Measurements from ENCODE around the gene CIRBP. TPM values are rescaled to one million over a fixed set of nuclear protein-coding genes. Genes with fewer than 3 reads are reported as not detected.

CIRBP gene
- total and polyA plus RNA-seq, 9 of the 15 experiments (the other 6 are each of a cell fraction or from before 2014, with no cell fraction given) = 20.5 to 327 (median 176) TPM

DNA sequence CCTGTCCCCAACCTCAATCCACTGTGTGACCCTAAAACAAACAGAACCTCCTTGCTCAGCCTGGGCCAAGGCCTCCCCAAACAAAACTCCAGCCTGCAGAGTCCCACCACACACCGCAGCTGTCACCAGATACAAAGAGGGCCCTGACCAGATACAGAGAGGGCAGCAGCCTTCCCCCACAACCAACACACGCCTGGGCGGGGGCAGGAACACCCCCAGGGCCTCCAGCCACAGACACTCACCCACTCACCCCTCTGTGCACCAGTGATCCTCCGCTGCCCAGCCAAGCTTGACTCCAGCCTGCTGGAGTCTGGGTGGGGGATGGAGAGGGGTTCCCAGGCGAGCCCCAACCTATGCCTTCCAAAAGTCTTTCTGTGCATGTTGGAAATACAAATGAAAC is 5.9 kb upstream of the CIRBP start:
- TF ChIP-seq EGR1 (conservative IDR thresholded peaks at IDR 0.05) = 0 out of 2 replicates have a peak, but pooled peaks have one; percentile 29
- TF ChIP-seq EZH2 (IDR thresholded peaks at IDR 0.05; ENCODE audit: borderline replicate concordance, low read depth, low read length) = no peak
- Histone ChIP-seq H3K4me3 (no peak overlapping the region), H2AFZ (ENCODE audit: low read depth, low read length) (no peak overlapping the region), H3K9me3 (replicated peaks; ENCODE audit: control insufficient read depth, insufficient read depth, low read depth, low read length) (no peaks in the 10 kb centered on the region), H3K27me3 (ENCODE audit: control insufficient read depth in 2 of 2, insufficient read depth in 2 of 2, low read length in 2 of 2) (no peaks in the 10 kb centered on the region), H3K4me1 (replicated peaks in 1 of 2; ENCODE audit: control insufficient read depth in 2 of 2, insufficient read depth in 2 of 2, low read length in 2 of 2) (peaks cover 67 to 95% of the 10 kb centered on the region in 2 experiments), H3K4me2 (ENCODE audit: insufficient read depth, low read length) (no peak overlapping the region), H4K20me1 (replicated peaks; ENCODE audit: control insufficient read depth, insufficient read depth, low read length) (0 out of 2 replicates have a peak, but pooled peaks cover 3% of the 10 kb centered on the region), H3K9me1 (ENCODE audit: control insufficient read depth, insufficient read depth, low read length) (no peaks in the 10 kb centered on the region), H3K79me2 (ENCODE audit: control insufficient read depth, insufficient read depth, low read length) (peaks cover 16% of the 10 kb centered on the region), H3K27ac (ENCODE audit: extremely low read depth, low read depth, low read length) (peak overlapping the region; percentile 37; the same call in 2 of the 3 replicates), H3K36me3 (ENCODE audit: control insufficient read depth, insufficient read depth, low read length) (peaks cover 5% of the 10 kb centered on the region; the same call in 2 of the 3 replicates), H3K9ac (ENCODE audit: insufficient read depth in 1 of 2, low read depth in 2 of 2, low read length in 2 of 2) (peak overlapping the region in 1 of 2 experiments; percentile 92; a peak in 2 of 4 replicates)
- ChIA-PET CTCF (ENCODE audit: low intra/inter-chr PET ratio) (no interaction called here), POLR2A (interaction anchor here (2.6 kb wide), 1 partner anchor 10 kb away, joined by 14 read pairs; no protein-coding TSS in a partner anchor)
- FAIRE-seq (no peak), DNase-seq (ENCODE audit: extremely low read depth in 1 of 4, low spot score in 3 of 4) (no peak), ATAC-seq (no peak)
- BruUV-seq (replicated peaks) = no TSS peak
- intact Hi-C loops (cut with micrococcal nuclease) = no loop called here
- in situ Hi-C loops (cut with MboI) = no loop called here
- 60% methylated on average over 5 of the region's 5 CpGs for WGBS (ENCODE audit: insufficient coverage, low coverage, missing lambda C conversion rate)

DNA sequence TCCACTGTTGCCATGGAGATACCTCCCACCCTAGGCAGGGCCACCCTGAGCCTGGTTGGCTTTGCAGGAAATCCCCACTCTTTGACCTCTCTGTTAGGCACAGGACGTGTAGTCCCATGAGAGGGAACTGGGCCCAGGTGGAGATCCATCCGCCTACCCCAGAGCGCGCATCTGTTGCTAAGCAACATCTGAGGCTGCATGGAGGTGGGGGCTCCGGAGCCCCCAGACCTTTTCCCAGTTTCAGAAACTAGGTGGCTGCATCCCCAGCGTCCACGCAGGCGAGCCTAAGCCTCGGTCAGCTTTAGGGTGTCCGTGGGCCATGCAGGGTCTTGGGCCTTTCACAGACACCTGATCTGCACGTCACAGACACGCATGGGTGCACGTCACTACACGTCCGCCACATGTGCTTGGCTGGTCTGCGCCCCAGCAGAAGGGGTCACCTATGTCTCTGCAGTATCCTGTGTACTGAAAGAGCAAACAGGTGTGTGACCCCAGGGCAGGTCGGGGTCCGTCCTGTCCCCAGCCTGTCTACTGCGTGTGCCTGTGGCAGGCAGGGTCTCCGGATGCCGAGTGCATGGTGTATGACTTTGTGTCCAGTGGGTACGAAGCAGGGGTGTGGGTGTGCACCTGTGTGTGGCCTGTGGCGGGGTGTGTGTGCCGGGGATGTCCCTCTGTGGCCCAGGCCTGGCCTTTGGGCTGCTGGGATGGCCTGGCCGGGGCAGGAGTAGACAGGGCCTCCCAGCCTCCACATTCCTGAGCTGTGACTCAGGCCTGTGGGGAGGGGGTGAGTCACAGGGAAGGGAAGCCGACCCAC is 4.1 kb upstream of the CIRBP start:
- H3K27ac ChIP-seq (ENCODE audit: extremely low read depth, low read depth, low read length) = no peak overlapping the region
- H4K20me1 ChIP-seq (replicated peaks; ENCODE audit: control insufficient read depth, insufficient read depth, low read length) = peaks cover 5% of the 10 kb centered on the region
- BruUV-seq (replicated peaks) = no TSS peak
- peak overlapping the region in 1 of 2 experiments; percentile 83; a peak in 2 of 4 replicates for H3K9ac ChIP-seq (ENCODE audit: insufficient read depth in 1 of 2, low read depth in 2 of 2, low read length in 2 of 2)
- H3K36me3 ChIP-seq (ENCODE audit: control insufficient read depth, insufficient read depth, low read length) = peaks cover 3% of the 10 kb centered on the region; the same call in 1 of the 3 replicates
- FAIRE-seq (peak; percentile 60), DNase-seq (ENCODE audit: extremely low read depth in 1 of 4, low spot score in 3 of 4) (peak in 3 of 4 experiments; percentile 50 to 78 (median 62)), ATAC-seq (no peak)
- intact Hi-C loops (cut with micrococcal nuclease) (no loop called here), in situ Hi-C loops (cut with MboI) (no loop called here)
- H3K9me3 ChIP-seq (replicated peaks; ENCODE audit: control insufficient read depth, insufficient read depth, low read depth, low read length) = no peaks in the 10 kb centered on the region
- peaks cover 22% of the 10 kb centered on the region for H3K79me2 ChIP-seq (ENCODE audit: control insufficient read depth, insufficient read depth, low read length)
- 70% methylated on average over 25 of the region's 26 CpGs for WGBS (ENCODE audit: insufficient coverage, low coverage, missing lambda C conversion rate)
- H3K9me1 ChIP-seq (ENCODE audit: control insufficient read depth, insufficient read depth, low read length) = no peaks in the 10 kb centered on the region
- POLR2A ChIA-PET = interaction anchor here (0.6 to 2.3 kb wide), 5 partner anchors 9 to 267 kb away, joined by 3 to 11 read pairs (median 3); no protein-coding TSS in a partner anchor
- no peak overlapping the region for H2AFZ ChIP-seq (ENCODE audit: low read depth, low read length)
- CTCF ChIA-PET (ENCODE audit: low intra/inter-chr PET ratio) = no interaction called here
- peaks cover 56 to 95% of the 10 kb centered on the region in 2 experiments for H3K4me1 ChIP-seq (replicated peaks in 1 of 2; ENCODE audit: control insufficient read depth in 2 of 2, insufficient read depth in 2 of 2, low read length in 2 of 2)
- H3K4me2 ChIP-seq (ENCODE audit: insufficient read depth, low read length) = peak overlapping the region; percentile 37; the same call in 1 of the 2 replicates
- no peak overlapping the region for H3K4me3 ChIP-seq
- no peaks in the 10 kb centered on the region for H3K27me3 ChIP-seq (ENCODE audit: control insufficient read depth in 2 of 2, insufficient read depth in 2 of 2, low read length in 2 of 2)
- TF ChIP-seq HNRNPUL1 (IDR thresholded peaks at IDR 0.05; ENCODE audit: low read length) (no peak), ZNF76 (CRISPR knock-in tag; IDR thresholded peaks at IDR 0.05; ENCODE audit: borderline replicate concordance) (no peak), NR4A1 (CRISPR knock-in tag; IDR thresholded peaks at IDR 0.05) (no peak), NR4A1 (tag; IDR thresholded peaks at IDR 0.05) (no peak), SNIP1 (IDR thresholded peaks at IDR 0.05; ENCODE audit: low read depth) (no peak), SRF (CRISPR knock-in tag; IDR thresholded peaks at IDR 0.05) (no peak)

Data from K562 (cell line).